ENCODE results near the gene IER2.

The IER2 gene

GRCh38 chr19:13169769-13170168, 19.6 kb downstream of the IER2 start:
- no peaks in the 10 kb centered on the region for H3K9me2 ChIP-seq (replicated peaks; ENCODE audit: insufficient read depth, low read length)
- H4K20me1 ChIP-seq (ENCODE audit: low read depth, low read length), result no peaks in the 10 kb centered on the region
- H3K79me2 ChIP-seq (ENCODE audit: insufficient read depth, low read length), result no peaks in the 10 kb centered on the region
- H2AFZ ChIP-seq (ENCODE audit: low read depth, low read length, severe bottlenecking), result no peak overlapping the region
- no peaks in the 10 kb centered on the region for H3K9me3 ChIP-seq (ENCODE audit: insufficient read depth, low read length)
- TF ChIP-seq CTCF (IDR thresholded peaks at IDR 0.05; ENCODE audit: insufficient read depth, low read length, poor library complexity, severe bottlenecking) (no peak), EZH2phosphoT487 (conservative IDR thresholded peaks at IDR 0.05; ENCODE audit: low read length) (no peak)
- no peak overlapping the region for H3K4me3 ChIP-seq (ENCODE audit: insufficient read depth, low read length, poor library complexity, severe bottlenecking)
- H3K9ac ChIP-seq (ENCODE audit: low read length), result no peak overlapping the region
- H3F3A ChIP-seq (ENCODE audit: insufficient read depth), result peaks cover 9% of the 10 kb centered on the region; the same call in 1 of the 2 replicates
- H3K4me2 ChIP-seq (ENCODE audit: low read depth, low read length, poor library complexity, severe bottlenecking), result no peak overlapping the region
- H3K27me3 ChIP-seq (ENCODE audit: low read length), result no peaks in the 10 kb centered on the region
- H3K36me3 ChIP-seq (ENCODE audit: low read length), result no peaks in the 10 kb centered on the region
- no peak overlapping the region for H3K27ac ChIP-seq (ENCODE audit: low read depth, low read length)

GRCh38 chr19:13171146-13171545, 20.9 kb downstream of the IER2 start:
- no peak overlapping the region for H3K4me2 ChIP-seq (ENCODE audit: low read depth, low read length, poor library complexity, severe bottlenecking)
- no peaks in the 10 kb centered on the region for H3K9me3 ChIP-seq (ENCODE audit: insufficient read depth, low read length)
- H3K36me3 ChIP-seq (ENCODE audit: low read length), result no peaks in the 10 kb centered on the region
- H3K4me3 ChIP-seq (ENCODE audit: insufficient read depth, low read length, poor library complexity, severe bottlenecking), result no peak overlapping the region
- no peaks in the 10 kb centered on the region for H3K79me2 ChIP-seq (ENCODE audit: insufficient read depth, low read length)
- no peaks in the 10 kb centered on the region for H4K20me1 ChIP-seq (ENCODE audit: low read depth, low read length)
- H2AFZ ChIP-seq (ENCODE audit: low read depth, low read length, severe bottlenecking), result no peak overlapping the region
- H3F3A ChIP-seq (ENCODE audit: insufficient read depth), result peaks cover 6% of the 10 kb centered on the region; the same call in 1 of the 2 replicates
- no peak overlapping the region for H3K9ac ChIP-seq (ENCODE audit: low read length)
- TF ChIP-seq EZH2phosphoT487 (conservative IDR thresholded peaks at IDR 0.05; ENCODE audit: low read length), result no peak
- no peak for TF ChIP-seq CTCF (IDR thresholded peaks at IDR 0.05; ENCODE audit: insufficient read depth, low read length, poor library complexity, severe bottlenecking)
- H3K27ac ChIP-seq (ENCODE audit: low read depth, low read length), result no peak overlapping the region
- H3K9me2 ChIP-seq (replicated peaks; ENCODE audit: insufficient read depth, low read length), result no peaks in the 10 kb centered on the region
- H3K27me3 ChIP-seq (ENCODE audit: low read length), result no peaks in the 10 kb centered on the region

GRCh38 chr19:13172346-13173138, 22.3 kb downstream of the IER2 start:
- Histone ChIP-seq H3K9me2 (replicated peaks; ENCODE audit: insufficient read depth, low read length) (no peaks in the 10 kb centered on the region), H3K4me2 (ENCODE audit: low read depth, low read length, poor library complexity, severe bottlenecking) (no peak overlapping the region), H3K79me2 (ENCODE audit: insufficient read depth, low read length) (no peaks in the 10 kb centered on the region), H3K4me3 (ENCODE audit: insufficient read depth, low read length, poor library complexity, severe bottlenecking) (no peak overlapping the region), H3K9ac (ENCODE audit: low read length) (no peak overlapping the region), H3K27ac (ENCODE audit: low read depth, low read length) (no peak overlapping the region), H2AFZ (ENCODE audit: low read depth, low read length, severe bottlenecking) (no peak overlapping the region), H3K9me3 (ENCODE audit: insufficient read depth, low read length) (no peaks in the 10 kb centered on the region), H3K36me3 (ENCODE audit: low read length) (no peaks in the 10 kb centered on the region), H3F3A (ENCODE audit: insufficient read depth) (0 out of 2 replicates have a peak, but pooled peaks cover 3% of the 10 kb centered on the region), H3K27me3 (ENCODE audit: low read length) (no peaks in the 10 kb centered on the region), H4K20me1 (ENCODE audit: low read depth, low read length) (no peaks in the 10 kb centered on the region)
- TF ChIP-seq CTCF (IDR thresholded peaks at IDR 0.05; ENCODE audit: insufficient read depth, low read length, poor library complexity, severe bottlenecking), result no peak
- no peak for TF ChIP-seq EZH2phosphoT487 (conservative IDR thresholded peaks at IDR 0.05; ENCODE audit: low read length)
